GM06990 (cell line): ENCODE results near the gene RSU1.

Experiments used
- DNase-seq: peaks from one replicate; pipeline ENCODE4 v3.0.0-alpha.2; 2011; ENCODE audit not compliant: insufficient read length; ENCODE audit errors: extremely low read depth
- H3K27me3 ChIP-seq: replicated peaks from 2 replicates; pipeline ENCODE4 v1.6.0; 2011; ENCODE audit warnings: low read length; ENCODE audit not compliant: control insufficient read depth, insufficient read depth
- H3K36me3 ChIP-seq: 2 replicates; pipeline ENCODE4 v1.5.1; 2011; ENCODE audit warnings: low read length; ENCODE audit not compliant: control insufficient read depth, insufficient read depth
- H3K4me3 ChIP-seq: replicated peaks from 2 replicates; pipeline ENCODE4 v1.5.1; 2011; ENCODE audit warnings: low read depth, mild to moderate bottlenecking, control low read depth, low read length
- TF ChIP-seq, protein P1 (sequence below): IDR thresholded peaks from 2 replicates; pipeline ENCODE4 v1.5.1; 2011; ENCODE audit warnings: low read length, control low read depth, mild to moderate bottlenecking, inconsistent platforms; ENCODE audit not compliant: insufficient read depth, poor library complexity, severe bottlenecking

RSU1 gene

DNA sequence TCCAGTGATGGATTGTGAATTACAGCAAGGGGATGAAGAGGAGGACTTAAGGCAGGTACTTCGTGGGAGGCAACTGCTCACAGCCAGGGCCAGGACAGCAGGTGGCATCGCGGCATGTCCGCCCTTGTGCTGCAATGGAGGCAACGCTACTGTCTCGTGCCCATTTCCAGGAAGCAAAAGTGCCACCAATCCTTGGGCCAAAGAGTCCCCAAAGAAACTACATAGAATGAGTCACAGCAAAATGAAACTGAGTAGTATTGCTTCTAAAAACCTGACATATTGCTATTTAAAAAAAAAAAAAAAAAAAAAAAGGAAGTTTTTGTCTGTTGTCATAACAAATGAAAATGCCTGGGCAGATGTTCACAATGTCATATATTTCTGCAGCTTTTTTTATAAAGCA is 46.6 kb downstream of the RSU1 start:
- Histone ChIP-seq H3K4me3 (no peak overlapping the region), H3K36me3 (no peaks in the 10 kb centered on the region; the same call in 1 of the 2 replicates), H3K27me3 (no peaks in the 10 kb centered on the region)
- TF ChIP-seq, protein P1, sequence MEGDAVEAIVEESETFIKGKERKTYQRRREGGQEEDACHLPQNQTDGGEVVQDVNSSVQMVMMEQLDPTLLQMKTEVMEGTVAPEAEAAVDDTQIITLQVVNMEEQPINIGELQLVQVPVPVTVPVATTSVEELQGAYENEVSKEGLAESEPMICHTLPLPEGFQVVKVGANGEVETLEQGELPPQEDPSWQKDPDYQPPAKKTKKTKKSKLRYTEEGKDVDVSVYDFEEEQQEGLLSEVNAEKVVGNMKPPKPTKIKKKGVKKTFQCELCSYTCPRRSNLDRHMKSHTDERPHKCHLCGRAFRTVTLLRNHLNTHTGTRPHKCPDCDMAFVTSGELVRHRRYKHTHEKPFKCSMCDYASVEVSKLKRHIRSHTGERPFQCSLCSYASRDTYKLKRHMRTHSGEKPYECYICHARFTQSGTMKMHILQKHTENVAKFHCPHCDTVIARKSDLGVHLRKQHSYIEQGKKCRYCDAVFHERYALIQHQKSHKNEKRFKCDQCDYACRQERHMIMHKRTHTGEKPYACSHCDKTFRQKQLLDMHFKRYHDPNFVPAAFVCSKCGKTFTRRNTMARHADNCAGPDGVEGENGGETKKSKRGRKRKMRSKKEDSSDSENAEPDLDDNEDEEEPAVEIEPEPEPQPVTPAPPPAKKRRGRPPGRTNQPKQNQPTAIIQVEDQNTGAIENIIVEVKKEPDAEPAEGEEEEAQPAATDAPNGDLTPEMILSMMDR: no peak
- peak; percentile 24 for DNase-seq

DNA sequence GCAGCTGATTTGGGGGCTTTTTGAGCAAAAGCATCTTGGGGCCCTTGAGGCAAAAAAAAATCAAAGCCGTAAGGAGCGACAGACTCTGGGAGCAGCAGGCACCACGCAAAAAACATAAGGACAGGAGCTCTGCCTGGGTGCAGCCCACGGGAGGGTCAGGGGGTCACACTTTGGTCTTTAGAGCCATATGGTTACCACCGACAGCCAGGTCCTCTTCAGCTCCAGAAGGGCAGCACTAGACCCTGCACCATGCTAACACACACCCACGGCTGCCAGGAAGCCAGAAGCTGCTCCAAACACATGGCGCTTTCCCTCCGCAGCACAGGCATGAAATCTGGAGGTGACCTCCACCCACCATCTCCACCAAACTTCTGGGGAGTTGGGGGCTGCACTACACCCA is 47.1 kb downstream of the RSU1 start:
- Histone ChIP-seq H3K27me3 (no peaks in the 10 kb centered on the region), H3K4me3 (no peak overlapping the region), H3K36me3 (no peaks in the 10 kb centered on the region; the same call in 1 of the 2 replicates)
- TF ChIP-seq, protein P1: no peak
- DNase-seq: no peak

DNA sequence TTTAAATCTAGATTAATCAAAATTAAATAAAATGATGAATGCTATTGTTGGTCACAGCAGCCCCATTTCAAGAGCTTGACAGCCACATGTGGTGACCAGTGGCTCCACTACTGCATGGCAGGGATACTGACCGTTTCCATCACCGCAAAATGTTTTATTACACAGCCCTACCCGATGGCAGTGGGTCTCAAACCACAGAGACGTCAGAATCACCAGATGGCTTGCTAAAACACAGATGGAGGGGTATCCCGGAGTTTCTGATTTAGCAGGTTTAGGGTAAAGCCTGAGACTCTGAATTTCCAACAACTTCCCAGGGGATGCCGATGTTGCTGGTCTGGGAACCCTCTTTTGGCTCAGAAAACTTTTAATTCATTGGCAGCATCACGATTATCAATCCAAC is 47.9 kb downstream of the RSU1 start:
- TF ChIP-seq, protein P1: no peak
- no peak for DNase-seq
- no peak overlapping the region for H3K4me3 ChIP-seq
- H3K27me3 ChIP-seq: no peaks in the 10 kb centered on the region
- no peaks in the 10 kb centered on the region; the same call in 1 of the 2 replicates for H3K36me3 ChIP-seq

DNA sequence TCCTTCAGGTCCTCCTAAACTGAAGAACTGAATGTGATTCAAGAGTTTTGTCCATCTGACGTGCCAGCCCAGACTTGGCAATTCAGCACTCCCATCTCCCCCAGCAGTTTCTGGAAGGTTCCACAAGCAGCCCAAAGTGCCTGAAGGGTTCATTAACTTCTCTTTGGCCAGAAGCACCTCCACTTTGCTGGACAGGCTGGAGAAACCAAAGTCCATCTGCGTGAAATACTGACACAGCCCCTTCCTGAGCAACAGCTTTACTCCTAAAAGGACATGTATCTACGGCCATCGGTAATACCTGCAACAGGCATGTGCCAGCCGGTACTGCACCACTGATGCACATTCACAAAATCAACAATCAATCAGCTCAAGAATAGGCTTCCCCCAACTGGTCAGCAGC is 48.5 kb downstream of the RSU1 start:
- Histone ChIP-seq H3K36me3 (no peaks in the 10 kb centered on the region; the same call in 1 of the 2 replicates), H3K4me3 (no peak overlapping the region), H3K27me3 (no peaks in the 10 kb centered on the region)
- TF ChIP-seq, protein P1: no peak
- no peak for DNase-seq

DNA sequence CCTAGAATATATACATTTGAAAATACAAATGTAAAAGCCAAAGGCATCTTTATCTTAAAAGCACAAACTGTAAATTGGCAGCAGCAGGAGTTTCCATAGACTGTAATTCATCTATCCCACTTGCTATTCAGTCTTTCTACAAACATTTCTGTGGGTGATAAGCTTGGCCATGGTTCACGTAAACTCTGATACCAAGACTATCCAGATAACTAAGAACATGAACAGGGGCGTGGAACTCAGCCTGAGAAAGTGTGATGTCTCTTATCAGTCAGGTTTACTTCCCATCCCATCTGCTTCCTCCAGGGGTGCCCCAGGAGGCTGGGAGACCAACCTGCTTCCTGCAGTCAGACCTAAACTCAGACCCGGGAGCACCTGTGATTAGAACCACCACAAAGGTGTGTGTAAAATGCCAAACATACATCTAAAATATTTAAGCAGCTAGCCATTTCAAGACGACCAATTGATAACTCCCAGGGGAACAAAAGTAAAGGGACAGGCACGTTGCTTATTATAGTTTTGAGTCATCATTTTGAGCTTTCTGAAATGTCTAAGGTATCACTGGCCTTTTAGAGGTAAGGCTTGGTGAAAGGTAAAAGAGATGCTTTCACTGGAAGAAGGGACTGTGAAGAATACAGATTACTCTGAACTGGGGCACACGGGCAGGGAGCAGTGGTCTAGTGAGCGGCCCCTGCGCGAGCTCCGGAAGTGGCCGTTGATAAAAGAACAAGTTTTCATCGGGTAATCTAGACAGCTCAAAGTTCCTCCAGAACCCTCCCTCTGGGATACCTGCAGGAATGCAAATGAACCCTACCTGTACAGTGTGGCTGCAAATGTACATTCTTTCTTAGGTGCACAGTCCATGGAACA is 51.5 kb downstream of the RSU1 start:
- Histone ChIP-seq H3K4me3 (no peak overlapping the region), H3K27me3 (no peaks in the 10 kb centered on the region), H3K36me3 (no peaks in the 10 kb centered on the region; the same call in 1 of the 2 replicates)
- TF ChIP-seq, protein P1: no peak
- peak; percentile 31 for DNase-seq

DNA sequence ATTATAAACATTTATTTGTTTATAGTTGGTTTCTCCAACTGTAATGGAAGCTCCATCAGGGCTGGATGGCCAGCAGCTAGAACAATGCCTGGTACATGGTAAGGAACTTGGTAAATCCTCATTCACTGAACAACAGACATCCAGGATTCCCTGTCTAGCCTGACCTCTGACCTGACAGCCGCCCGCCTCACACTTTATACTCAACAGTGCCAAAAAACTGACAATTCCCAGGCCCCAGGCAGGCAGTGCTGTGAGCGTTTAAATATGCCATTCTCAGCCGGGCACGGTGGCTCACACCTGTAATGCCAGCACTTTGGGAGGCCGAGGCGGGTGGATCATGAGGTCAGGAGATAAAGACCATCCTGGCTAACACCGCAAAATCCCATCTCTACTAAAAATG is 55.9 kb downstream of the RSU1 start:
- no peaks in the 10 kb centered on the region; the same call in none of the 2 replicates for H3K36me3 ChIP-seq
- H3K4me3 ChIP-seq: no peak overlapping the region
- DNase-seq: no peak
- TF ChIP-seq, protein P1: no peak
- no peaks in the 10 kb centered on the region for H3K27me3 ChIP-seq
